ENCODE results near the gene ARMH2. TPM values are rescaled to one million over a fixed set of nuclear protein-coding genes. Genes with fewer than 3 reads are reported as not detected.
A peak's percentile ranks its signal among the peaks of the same experiment; 100 is the strongest.

The ARMH2 gene
- total and polyA plus RNA-seq, 8 donors = not detected

- DNase-seq = peak in 1 of 2 donors; percentile 28
- H3K4me1 ChIP-seq = no peaks in the 10 kb centered on the region
- no peaks in the 10 kb centered on the region for H3K9me3 ChIP-seq
- no peak overlapping the region for H3K27ac ChIP-seq
- WGBS, 5 donors = 60 to 80% (median 66%) methylated on average over 2 of the region's 2 CpGs
- peaks cover 7 to 47% (median 33%) of the 10 kb centered on the region in 4 donors for H3K36me3 ChIP-seq
- no peaks in the 10 kb centered on the region for H3K27me3 ChIP-seq
- intact Hi-C loops (cut with DNase I; ENCODE audit: low total_unique reads) = no loop called here
- TF ChIP-seq POLR2A (IDR thresholded peaks at IDR 0.05) = no peak
- no peak for TF ChIP-seq CTCF (IDR thresholded peaks at IDR 0.05)
- no peak overlapping the region for H3K4me3 ChIP-seq
Measured at GRCh38 chr6:24825130-24825630, 26.5 kb upstream of the ARMH2 start.

- peak in 1 of 2 donors; percentile 28 for DNase-seq
- Histone ChIP-seq H3K9me3 (no peaks in the 10 kb centered on the region), H3K27ac (peak overlapping the region in 2 of 5 donors; percentile 1 to 5), H3K36me3 (peaks cover 7 to 47% (median 33%) of the 10 kb centered on the region in 4 donors), H3K4me3 (no peak overlapping the region), H3K27me3 (no peaks in the 10 kb centered on the region), H3K4me1 (no peaks in the 10 kb centered on the region)
- WGBS, 5 donors = 59 to 73% (median 69%) methylated on average over 6 of the region's 6 CpGs
- intact Hi-C loops (cut with DNase I; ENCODE audit: low total_unique reads) = no loop called here
- TF ChIP-seq CTCF (IDR thresholded peaks at IDR 0.05) = no peak
- TF ChIP-seq EP300 (IDR thresholded peaks at IDR 0.05) = no peak
- no peak for TF ChIP-seq POLR2A (IDR thresholded peaks at IDR 0.05)
- no peak for TF ChIP-seq POLR2AphosphoS5 (IDR thresholded peaks at IDR 0.05)
Measured at GRCh38 chr6:24824142-24824938, 25.6 kb upstream of the ARMH2 start.

GRCh38 chr6:24823185-24823584 is 24.5 kb upstream of the ARMH2 start:
- H3K27me3 ChIP-seq = no peaks in the 10 kb centered on the region
- no peak overlapping the region for H3K4me3 ChIP-seq
- TF ChIP-seq POLR2AphosphoS5 (IDR thresholded peaks at IDR 0.05) (no peak), EP300 (IDR thresholded peaks at IDR 0.05) (no peak), POLR2A (IDR thresholded peaks at IDR 0.05) (no peak), CTCF (IDR thresholded peaks at IDR 0.05) (no peak)

GRCh38 chr6:24822696-24823095 is 24.0 kb upstream of the ARMH2 start:
- WGBS, 5 donors = 89 to 95% (median 93%) methylated on average over 6 of the region's 6 CpGs
- intact Hi-C loops (cut with DNase I; ENCODE audit: low total_unique reads) = no loop called here
- Histone ChIP-seq H3K27me3 (no peaks in the 10 kb centered on the region), H3K4me3 (no peak overlapping the region), H3K9me3 (no peaks in the 10 kb centered on the region), H3K27ac (no peak overlapping the region), H3K4me1 (no peaks in the 10 kb centered on the region), H3K36me3 (peaks cover 4 to 40% (median 32%) of the 10 kb centered on the region in 4 donors)
- DNase-seq = no peak
- no peak for TF ChIP-seq POLR2A (IDR thresholded peaks at IDR 0.05)
- no peak for TF ChIP-seq EP300 (IDR thresholded peaks at IDR 0.05)
- no peak for TF ChIP-seq POLR2AphosphoS5 (IDR thresholded peaks at IDR 0.05)
- no peak for TF ChIP-seq CTCF (IDR thresholded peaks at IDR 0.05)

More at GRCh38 chr6:24823185-24823584, 24.5 kb upstream of the ARMH2 start:
- intact Hi-C loops (cut with DNase I; ENCODE audit: low total_unique reads) = no loop called here
- Histone ChIP-seq H3K36me3 (peaks cover 7 to 40% (median 32%) of the 10 kb centered on the region in 4 donors), H3K9me3 (no peaks in the 10 kb centered on the region), H3K27ac (no peak overlapping the region), H3K4me1 (no peaks in the 10 kb centered on the region)
- no peak for DNase-seq
- WGBS, 5 donors = 77 to 96% (median 85%) methylated on average over 2 of the region's 2 CpGs

Data from stomach (tissue), 9 donors.